ENCODE measurements around the gene MARCHF5.
"Not testable (repeated sequence)": the region's sequence is repeated elsewhere in the genome, so short reads cannot be mapped to it uniquely, and the experiment has no call there.

Gene MARCHF5

DNA sequence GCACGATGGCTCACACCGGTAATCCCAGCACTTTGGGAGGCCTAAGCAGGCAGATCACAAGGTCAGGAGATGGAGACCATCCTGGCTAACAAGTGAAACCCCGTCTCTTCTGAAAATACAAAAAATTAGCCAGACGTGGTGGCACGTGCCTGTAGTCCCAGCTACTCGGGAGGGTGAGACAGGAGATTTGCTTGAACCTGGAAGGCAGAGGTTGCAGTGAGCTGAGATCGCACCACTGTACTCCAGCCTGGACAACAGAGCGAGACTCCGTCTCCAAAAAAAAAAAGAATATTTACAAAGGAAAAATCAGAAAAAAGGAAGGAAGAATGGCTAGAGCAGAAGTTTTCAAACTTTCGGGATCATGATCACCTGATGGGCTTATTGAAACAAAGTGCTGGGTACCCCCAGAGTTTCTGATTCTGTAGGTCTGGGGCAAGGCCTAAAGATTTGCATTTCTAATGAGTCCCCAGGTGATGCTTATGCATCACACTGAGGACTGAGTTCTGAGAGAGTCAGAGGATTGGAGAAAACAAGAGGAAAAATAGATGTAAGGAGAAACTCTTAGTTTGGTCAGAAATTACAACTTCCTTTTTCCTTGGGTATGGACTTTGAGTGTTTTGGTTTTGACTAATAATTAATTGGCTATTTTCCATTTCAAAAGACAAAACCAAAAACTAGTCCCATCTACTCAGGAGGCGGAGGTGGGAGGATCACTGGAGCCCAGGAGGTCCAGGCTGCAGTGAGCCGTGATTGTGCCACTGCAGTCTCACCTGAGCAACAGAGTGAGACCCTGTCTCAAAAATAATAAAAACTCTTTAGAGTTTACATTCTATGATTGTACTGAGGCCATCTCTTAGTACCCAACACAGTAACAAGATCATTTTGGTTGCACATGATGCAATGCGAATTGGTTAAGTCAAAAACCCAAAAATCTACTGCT lies 14.4 kb downstream of the MARCHF5 start:
- DNase-seq (ENCODE audit: low read depth in 2 of 2) = no peak

DNA sequence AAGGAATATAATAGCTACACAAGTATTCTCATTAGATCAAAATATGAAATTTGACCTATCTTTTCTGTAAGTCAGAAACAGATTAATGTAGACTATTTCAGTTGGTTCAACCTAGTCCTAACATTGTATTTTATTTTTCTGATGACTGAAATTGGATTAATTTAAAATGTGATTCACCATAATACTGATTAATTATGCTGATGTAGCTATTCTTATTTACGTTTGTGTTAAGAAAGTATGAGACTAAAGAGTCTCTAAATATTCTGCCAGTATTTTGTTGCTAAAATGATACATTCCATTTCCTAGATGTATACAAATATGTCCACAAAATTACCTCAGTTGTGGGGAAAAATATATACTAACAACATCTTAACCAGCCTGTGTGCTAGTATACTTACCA lies 18.3 kb downstream of the MARCHF5 start:
- DNase-seq (ENCODE audit: low read depth in 2 of 2) = no peak

DNA sequence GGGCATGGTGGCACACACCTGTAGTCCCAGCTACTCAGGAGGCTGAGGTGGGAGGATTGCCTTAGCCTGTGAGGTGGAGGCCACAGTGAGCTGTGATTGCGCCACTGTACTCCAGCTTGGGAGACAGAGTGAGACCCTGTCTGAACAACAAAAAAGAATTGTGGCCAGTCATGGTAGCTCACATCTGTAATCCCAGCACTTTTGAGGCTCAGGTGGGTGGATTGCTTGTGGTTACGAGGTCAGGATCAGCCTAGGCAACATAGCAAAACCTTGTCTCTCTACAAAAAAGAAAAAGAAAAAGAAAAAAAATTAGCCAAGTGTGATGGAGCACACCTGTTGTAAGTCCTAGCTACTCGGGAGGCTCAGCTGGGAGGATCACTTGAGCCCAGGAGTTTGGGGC lies 22.8 kb downstream of the MARCHF5 start:
- DNase-seq (ENCODE audit: low read depth in 2 of 2) = no peak

DNA sequence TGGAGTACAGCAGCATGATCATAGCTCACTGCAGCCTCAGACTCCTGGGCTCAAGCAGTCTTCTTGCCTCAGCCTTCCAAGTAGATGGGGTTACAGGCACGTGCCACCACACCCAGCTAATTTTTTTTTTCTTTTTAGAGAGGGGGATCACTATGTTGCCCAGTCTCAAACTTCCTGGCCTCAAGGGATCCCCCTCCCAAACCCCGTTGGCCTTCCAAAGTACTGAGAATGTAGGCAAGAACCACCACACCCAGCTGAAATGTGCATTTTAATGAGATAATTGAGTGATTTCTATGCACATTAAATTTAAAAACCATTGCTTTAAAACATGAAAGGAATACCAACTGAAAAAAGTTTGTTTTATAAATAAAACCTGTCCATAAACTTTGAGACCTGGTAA lies 25.6 kb downstream of the MARCHF5 start:
- DNase-seq (ENCODE audit: low read depth in 2 of 2) = no peak

DNA sequence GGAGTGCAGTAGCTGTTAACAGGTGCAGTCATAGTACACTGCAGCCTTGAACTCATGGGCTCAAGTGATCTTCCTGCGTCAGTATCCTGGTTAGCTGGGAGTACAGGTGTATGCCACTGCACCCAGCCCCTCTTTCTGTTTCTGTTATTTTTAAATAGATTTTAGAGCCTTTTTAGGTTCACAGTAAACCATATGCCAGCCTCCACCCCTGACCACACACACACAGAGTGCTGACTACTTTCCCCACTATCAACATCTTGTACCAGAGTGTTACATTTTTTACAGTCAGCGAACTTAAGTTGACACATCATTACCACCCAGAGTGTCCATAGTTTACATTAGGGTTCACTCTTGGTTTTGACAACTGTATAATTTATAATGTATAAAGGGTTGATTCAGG lies 32.1 kb downstream of the MARCHF5 start:
- no peak for DNase-seq (ENCODE audit: low read depth in 2 of 2)

DNA sequence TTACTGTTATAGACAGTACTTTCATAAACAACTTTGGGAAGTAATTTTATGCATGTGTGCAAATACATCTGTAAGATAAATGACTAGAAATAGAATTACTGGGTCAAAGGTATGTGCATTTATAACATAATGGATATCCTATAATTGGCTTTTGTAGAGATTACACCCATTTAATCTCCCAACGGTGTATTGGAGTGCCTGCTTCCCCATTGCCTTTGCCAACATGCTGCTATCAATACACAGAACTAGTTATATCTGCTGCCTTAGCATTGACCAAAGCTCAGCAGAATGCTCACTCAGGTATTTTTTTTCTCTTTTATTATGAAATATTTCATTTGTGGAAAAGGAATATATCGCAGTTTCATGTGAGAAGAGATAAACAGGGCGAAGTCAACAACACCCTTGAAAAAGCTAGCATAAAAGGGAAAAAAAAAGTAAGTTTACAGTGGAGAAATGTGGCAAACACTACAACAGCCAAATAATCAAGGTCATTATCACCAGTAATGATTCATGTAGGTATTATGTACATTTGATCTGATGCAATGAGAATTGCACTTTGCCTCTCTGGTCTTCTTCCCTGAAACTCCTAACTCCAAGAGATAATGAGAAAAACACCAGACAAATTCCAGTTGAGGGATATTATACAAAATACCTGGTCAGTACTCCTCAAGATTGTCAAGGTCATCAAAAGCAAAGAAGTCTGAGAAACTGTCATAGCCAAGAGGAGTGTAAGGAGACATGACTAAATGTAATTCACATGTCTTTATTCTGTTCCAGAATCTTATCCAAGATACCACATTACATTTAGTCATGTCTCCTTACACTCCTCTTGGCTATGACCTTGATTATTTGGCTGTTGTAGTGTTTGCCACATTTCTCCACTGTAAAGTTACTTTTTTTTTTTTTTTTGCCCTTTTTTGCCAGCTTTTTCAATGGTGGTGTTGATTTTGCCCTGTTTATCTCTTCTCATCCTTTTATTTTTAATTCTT lies 36.8 kb downstream of the MARCHF5 start:
- no peak for DNase-seq (ENCODE audit: low read depth in 2 of 2)

DNA sequence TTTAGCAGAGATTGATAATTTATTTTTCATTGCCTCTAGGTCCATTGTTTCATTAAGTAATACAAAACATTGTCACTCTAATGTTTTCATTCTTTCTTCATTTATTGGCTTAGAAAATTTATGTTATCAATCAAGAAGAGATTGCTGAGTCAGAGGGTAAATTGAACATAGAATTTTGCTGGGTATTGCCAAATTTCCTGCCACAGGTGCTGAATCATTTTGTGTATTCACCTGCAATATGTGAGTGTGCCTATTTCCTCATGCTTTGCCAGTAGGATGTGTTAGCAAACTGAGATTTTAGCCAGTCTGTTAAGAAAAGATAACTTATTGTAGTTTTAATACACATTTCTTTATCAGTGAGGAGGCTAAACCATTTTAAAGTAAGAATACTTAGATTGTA lies 38.0 kb downstream of the MARCHF5 start:
- DNase-seq (ENCODE audit: low read depth in 2 of 2) = no peak

DNA sequence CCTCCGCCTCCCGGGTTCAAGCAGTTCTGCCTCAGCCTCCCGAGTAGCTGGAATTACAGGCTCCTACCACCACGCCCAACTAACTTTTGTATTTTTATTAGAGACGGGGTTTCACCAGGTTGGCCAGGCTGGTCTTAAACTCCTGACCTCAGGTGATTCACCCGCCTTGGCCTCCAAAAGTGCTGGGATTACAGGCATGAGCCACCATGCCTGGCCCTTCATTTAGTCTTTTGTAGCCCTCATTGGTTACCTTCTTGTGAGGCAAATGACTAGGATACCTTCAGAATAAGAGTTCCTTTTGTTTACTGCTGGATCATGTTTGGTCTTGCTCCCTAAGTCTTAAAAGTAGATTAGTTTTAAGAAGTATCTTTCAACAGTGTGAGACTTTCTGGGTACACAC lies 39.0 kb downstream of the MARCHF5 start:
- DNase-seq (ENCODE audit: low read depth in 2 of 2) = not testable (repeated sequence)

DNA sequence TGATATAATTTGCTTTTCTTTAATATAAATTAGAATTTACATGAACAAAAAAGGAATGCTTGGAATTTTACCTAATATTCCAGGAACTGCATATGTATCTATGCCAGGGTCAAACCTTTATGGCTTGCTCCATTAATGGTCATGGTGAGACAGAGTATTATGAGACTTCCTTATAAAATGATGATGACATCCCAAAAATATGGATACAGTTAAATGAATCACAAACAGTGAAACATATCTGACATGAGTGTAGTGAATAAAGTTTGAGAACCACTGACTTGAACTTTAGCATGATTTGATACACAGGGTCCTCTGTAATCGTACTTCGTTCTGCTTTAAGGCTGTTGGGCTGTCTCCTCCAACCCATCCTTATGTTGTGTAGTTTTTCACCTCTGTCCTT lies 51.8 kb downstream of the MARCHF5 start:
- DNase-seq (ENCODE audit: low read depth in 2 of 2) = peak; percentile 10 to 15

DNA sequence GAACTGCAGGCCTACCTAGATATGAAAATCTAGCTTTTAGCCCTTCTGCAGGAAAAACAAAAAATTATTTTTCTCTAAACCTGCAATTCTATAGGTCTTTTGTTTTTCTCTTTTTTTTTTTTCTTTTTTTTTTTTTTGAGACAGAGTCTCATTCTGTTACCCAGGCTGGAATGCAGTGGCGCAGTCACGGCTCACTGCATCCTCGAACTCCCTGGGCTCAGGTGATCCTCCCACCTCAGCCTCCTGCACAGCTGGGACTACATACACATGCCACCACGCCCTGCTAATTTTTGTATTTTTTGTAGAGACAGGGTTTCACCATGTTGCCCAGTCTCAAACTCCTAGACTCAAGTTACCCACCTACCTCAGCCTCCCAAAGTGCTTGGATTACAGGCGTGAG lies 54.6 kb downstream of the MARCHF5 start:
- DNase-seq (ENCODE audit: low read depth in 2 of 2) = not testable (repeated sequence)

DNA sequence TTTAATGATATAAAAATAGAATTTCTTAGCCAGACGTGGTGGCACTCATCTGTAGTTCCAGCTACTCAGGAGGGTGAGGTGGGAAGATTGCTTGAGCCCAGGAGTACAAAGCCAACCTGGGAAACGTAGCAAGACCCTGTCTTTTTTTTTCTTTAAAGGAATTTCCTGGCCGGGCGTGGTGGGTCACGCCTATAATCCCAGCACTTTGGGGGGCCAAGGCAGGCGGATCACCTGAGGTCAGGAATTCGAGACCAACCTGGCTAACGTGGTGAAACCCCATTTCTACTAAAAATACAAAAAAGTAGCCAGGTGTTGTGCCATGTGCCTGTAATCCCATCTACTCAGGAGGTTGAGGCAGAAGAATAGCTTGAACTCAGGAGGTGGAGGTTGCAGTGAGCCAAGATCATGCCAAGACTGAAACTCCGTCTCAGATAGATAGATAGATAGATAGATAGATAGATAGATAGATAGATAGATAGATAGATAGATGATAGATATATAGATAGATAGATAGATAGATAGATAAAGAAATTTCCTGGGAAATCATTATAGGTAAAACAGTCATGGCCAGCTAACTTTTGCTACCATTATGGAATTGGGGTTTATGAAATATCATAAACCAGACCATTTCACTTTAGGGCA lies 56.2 kb downstream of the MARCHF5 start:
- DNase-seq (ENCODE audit: low read depth in 2 of 2) = not testable (repeated sequence)

DNA sequence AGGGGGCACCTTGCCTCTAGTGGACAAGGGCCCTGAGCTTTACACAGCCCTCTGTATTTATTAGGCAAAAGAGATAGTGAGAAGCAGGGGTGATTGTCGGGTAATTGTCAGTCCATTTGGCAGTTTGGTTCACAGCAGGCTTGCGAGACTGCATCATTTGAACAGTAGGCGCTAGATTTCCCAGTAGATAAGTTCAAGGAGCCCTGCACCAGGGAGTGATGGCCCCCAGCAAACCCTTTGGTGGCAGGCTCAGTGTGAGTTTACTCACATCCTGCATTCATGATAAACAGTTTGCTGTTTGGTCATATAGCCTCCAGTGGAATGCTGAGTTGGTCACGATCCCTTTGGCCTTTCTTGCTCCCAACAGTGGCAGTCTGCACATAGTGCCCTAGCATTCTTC lies 59.4 kb downstream of the MARCHF5 start:
- no peak for DNase-seq (ENCODE audit: low read depth in 2 of 2)

DNA sequence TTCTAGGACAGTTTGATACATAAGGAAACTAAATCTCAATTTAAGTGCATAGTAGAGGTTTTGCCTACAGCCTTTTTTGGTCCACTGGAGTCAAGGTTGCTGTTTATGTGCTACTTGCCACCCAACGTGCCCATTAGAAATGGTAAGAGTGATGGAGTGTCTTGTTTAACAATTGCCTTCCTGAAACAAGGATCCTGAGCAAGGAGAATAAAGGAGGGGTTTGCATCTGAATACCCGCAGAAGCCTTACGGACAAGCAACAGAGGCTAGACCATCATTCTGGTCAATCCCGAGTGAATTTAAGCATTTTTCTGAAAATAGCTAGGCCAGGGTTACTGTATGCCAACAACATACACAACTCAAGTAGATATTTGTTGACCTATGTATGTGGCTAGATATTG lies 63.6 kb downstream of the MARCHF5 start:
- no peak for DNase-seq (ENCODE audit: low read depth in 2 of 2)

DNA sequence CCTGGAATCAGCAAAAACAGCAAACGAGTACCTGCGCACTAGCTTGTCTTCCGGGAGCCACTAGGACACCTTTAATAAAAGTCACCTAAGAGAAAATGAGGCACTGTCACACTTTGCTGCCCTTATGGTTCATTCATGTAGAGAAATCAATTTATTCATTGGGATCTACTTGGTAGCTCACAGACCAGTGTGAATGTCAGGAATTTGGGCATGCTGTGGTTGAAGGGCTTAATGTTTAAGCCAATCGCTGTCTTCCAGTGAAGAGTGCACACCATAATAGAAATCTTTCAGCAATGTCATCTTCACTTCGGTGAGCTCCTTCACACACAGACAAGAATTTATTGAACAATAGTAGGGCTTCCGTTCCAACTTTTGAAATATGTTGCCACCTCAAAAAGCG lies 65.1 kb downstream of the MARCHF5 start:
- no peak for DNase-seq (ENCODE audit: low read depth in 2 of 2)

DNA sequence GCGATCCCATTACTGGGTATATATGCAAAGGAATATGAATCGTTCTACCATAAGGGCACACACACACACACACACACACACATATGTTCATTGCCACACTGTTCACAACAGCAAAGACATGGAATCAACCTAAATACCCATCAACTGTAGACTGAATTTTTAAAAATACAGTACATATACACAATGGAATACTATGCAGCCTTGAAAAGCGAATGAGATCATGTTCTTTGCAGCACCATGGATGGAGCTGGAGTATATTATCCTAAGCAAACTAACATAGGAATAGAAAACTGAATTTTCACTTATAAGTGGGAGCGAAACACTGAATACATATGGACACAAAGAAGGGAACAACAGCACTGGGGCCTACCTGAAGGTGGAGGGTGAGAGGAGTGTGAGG lies 72.5 kb downstream of the MARCHF5 start:
- DNase-seq (ENCODE audit: low read depth in 2 of 2) = no peak

DNA sequence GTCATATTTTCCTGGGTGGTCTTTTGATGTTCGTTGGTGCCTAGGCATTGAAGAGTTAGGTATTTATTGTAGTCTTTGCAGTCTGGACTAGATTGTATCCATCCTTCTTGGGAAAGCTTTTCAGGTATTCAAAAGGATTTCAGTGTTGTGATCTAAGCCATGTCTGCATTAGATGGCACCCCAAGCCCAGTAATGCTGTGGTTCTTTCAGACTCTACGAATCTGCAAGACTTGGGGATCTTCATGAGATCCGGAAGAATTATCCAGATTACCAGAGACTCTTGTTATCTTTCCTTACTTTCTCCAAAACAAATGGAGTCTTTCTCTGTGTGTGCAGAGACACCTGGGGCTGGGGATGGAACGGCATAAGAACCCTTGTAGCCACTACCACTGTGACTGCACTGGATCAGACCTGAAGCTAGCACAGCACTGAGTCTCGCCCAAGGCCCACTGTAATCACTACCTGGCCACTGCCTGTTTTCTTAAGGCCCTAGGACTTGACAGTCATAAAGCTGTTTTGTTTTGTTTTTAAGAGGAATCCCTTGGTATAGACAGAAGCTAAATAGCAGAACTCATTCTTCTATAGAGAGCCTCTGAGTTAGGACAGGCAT lies 75.5 kb downstream of the MARCHF5 start:
- no peak for DNase-seq (ENCODE audit: low read depth in 2 of 2)

DNA sequence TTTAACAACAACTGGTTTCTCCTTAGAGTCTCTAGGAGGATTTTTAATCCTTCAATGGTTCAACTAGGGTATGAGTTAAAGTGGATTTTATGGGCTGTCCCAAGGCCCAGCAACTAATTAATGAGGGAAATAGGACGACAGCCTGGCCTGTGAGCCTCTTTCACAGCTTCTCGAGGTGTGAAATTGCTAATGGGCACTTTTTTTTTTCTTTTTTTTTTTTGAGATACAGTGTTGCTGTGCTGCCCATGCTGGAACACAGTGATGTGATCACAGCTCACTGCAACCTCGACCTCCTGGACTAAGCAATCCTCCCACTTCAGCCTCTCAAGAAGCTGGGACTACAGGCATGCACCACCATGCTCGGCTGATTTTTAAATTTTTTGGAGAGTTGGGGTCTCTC lies 87.0 kb downstream of the MARCHF5 start:
- no peak for DNase-seq (ENCODE audit: low read depth in 2 of 2)

DNA sequence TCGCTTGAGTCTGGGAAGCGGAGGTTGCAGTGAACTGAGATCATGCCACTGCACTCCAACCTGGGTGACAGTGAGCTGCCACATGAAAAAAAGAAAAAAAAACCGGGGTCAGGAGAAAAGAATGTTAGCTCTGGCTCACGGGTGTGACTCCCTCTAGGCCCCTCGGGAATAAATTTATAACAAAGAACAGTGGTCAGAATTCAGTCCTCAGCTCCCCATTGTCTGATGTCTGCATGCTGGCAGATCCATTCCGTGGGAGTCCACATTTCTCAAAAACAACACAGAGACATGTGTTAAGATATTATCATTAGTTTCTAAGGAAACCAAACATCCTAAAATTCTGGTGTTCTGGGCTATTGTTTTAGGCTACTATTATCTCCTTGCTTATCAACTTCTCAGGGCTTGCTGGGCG lies 90.6 kb downstream of the MARCHF5 start:
- DNase-seq (ENCODE audit: low read depth in 2 of 2) = no peak

DNA sequence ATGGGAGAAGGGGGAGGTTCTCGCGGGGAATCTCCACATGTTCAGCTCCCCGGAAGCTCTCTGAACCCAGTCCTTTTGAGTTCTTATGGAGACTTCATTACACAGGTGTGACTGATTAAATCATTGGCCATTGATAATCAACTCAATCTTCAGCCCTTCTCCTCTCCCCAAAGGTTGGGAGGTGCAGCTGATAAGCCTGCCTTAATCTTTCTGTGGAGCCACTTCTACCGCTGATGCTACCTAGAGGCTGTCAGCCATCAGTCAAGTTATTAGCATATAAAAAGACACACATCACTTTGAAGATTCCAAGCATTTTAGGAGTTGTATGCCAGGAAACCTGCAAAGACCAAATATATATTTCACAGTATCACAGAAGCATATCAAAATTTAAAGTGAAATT lies 91.7 kb downstream of the MARCHF5 start:
- no peak for DNase-seq (ENCODE audit: low read depth in 2 of 2)

DNA sequence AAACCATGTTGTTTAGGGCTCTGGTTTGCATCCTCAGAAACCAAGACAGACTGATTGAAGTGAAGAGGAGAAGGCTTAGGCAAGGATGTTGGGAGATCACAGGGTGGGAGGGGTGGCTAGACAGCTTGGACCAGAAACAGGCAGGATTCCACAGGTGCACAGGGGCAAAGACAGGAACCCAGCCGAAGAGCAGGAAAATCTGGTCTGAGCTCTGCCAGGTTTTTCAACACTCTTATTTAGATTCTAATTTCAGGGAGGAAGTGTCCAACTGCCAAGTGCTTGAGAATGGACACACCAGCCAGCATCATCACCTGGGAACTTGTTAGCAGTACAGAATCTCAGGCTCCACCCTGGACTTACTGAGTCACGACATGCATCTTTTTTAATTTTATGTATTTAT lies 93.8 kb downstream of the MARCHF5 start:
- no peak for DNase-seq (ENCODE audit: low read depth in 2 of 2)

DNA sequence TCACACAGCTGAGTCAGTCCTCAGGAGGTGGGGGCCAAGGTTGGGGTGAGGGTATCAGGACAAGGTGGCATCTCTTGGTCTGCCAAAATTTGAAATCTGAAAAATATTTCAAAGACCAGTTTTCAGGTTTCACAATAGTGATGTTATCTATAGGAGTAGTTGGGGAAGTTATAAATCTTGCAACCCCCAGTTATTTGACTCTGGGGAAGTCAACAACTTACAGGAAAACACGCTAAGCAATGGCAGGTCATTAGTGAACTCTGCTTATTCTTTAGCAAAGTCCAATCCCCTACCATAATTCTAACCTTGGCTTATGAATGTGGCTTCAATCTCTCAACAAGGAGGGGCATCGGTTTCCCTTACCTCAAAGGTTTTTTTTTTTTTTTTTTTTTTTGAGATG lies 94.9 kb downstream of the MARCHF5 start:
- DNase-seq (ENCODE audit: low read depth in 2 of 2) = no peak

Data from fibroblast of skin of left biceps (primary cell).